ENCODE results near the gene TOP2A.

DNA sequence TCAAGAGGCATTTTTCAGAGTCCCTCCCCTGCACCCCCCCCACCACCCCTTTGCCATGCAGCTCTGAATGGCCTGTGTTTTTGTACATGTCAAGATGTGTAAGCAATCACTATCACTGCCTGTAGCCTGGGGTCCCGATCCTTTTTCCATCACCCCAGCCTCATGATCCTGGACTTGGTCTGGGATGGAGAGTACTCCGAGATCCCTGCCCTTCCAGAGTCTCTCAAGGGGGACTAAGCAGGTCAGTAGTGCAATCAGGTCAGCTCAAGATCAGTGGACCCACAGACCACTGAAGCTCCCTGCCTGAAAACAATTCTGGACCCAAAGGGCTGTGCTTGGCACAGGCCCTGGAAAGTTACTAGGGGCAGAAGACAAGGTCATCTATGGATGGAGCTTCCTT is 45.7 kb downstream of the TOP2A start:
- TF ChIP-seq POLR2A (IDR thresholded peaks at IDR 0.05; ENCODE audit: low read depth, low read length) (no peak), POLR2AphosphoS5 (IDR thresholded peaks at IDR 0.05; ENCODE audit: low read depth, low read length) (no peak), TAF1 (IDR thresholded peaks at IDR 0.05; ENCODE audit: low read depth, low read length) (no peak), PAX5 (IDR thresholded peaks at IDR 0.05; ENCODE audit: insufficient read depth, low read length, severe bottlenecking) (no peak)
